SU-DHL-6 (cell line): ENCODE data around the gene OXA1L.
"Not testable (repeated sequence)": the region's sequence is repeated elsewhere in the genome, so short reads cannot be mapped to it uniquely, and the experiment has no call there.

ENCODE experiments used
- H2AFZ ChIP-seq: fragments of 200-600 bp; sonication (generic); 2 replicates; pipeline ENCODE4 v1.6.1; 2014; ENCODE audit warnings: low read depth, mild to moderate bottlenecking, moderate library complexity, mixed read lengths, antibody characterized with exemption, low read length; ENCODE audit not compliant: severe bottlenecking
- H3F3A ChIP-seq: fragments of 200-600 bp; shearing (Covaris generic); 2 replicates; pipeline ENCODE4 v1.6.0; 2016; ENCODE audit warnings: antibody characterized with exemption, mild to moderate bottlenecking; ENCODE audit not compliant: insufficient read depth
- H3K27ac ChIP-seq: fragments of 200-600 bp; sonication (generic); 2 replicates; pipeline ENCODE4 v1.5.1; 2016; ENCODE audit warnings: low read depth, mild to moderate bottlenecking, low read length, moderate library complexity, mixed read lengths
- H3K27me3 ChIP-seq: fragments of 200-600 bp; sonication (generic), shearing (Covaris generic); 2 replicates; pipeline ENCODE4 v1.6.0; 2014; ENCODE audit warnings: mild to moderate bottlenecking, low read length
- H3K36me3 ChIP-seq: fragments of 200-600 bp; sonication (generic); 2 replicates; pipeline ENCODE4 v1.6.1; 2014; ENCODE audit warnings: mild to moderate bottlenecking, low read length, mixed read lengths
- H3K4me2 ChIP-seq: fragments of 300-600, 200-600 bp; shearing (Covaris generic), sonication (generic); 2 replicates; pipeline ENCODE4 v1.6.0; 2014; ENCODE audit warnings: low read length, low read depth, mild to moderate bottlenecking; ENCODE audit not compliant: poor library complexity, severe bottlenecking
- H3K4me3 ChIP-seq: fragments of 200-600 bp; sonication (generic); 2 replicates; pipeline ENCODE4 v1.5.1; 2014; ENCODE audit warnings: antibody characterized with exemption, low read length, mild to moderate bottlenecking, mixed read lengths; ENCODE audit not compliant: insufficient read depth, poor library complexity, severe bottlenecking
- H3K79me2 ChIP-seq: fragments of 200-600 bp; sonication (generic); 2 replicates; pipeline ENCODE4 v1.6.1; 2014; ENCODE audit warnings: mild to moderate bottlenecking, low read length, moderate library complexity; ENCODE audit not compliant: insufficient read depth
- H3K9ac ChIP-seq: fragments of 200-600 bp; sonication (generic); 2 replicates; pipeline ENCODE4 v1.7.0; 2014; ENCODE audit warnings: mild to moderate bottlenecking, low read length
- H3K9me2 ChIP-seq: fragments of 200-600 bp; sonication (generic); replicated peaks from 2 replicates; pipeline ENCODE4 v1.6.1; 2014; ENCODE audit warnings: low read length; ENCODE audit not compliant: insufficient read depth
- H3K9me3 ChIP-seq: fragments of 200-600 bp; sonication (generic); 2 replicates; pipeline ENCODE4 v1.6.1; 2014; ENCODE audit warnings: low read length, mixed read lengths; ENCODE audit not compliant: insufficient read depth
- H4K20me1 ChIP-seq: fragments of 200-600 bp; sonication (generic); 2 replicates; pipeline ENCODE4 v1.6.1; 2014; ENCODE audit warnings: low read depth, mild to moderate bottlenecking, antibody characterized with exemption, low read length, moderate library complexity, mixed read lengths
- EZH2phosphoT487 ChIP-seq: fragments of 200-600 bp; sonication (generic), shearing (Covaris generic); conservative IDR thresholded peaks from 2 replicates; pipeline ENCODE4 v1.6.1; 2018; ENCODE audit warnings: mild to moderate bottlenecking, antibody characterized with exemption, low read length, moderate library complexity, mixed read lengths
- TF ChIP-seq, protein P1 (sequence below): fragments of 200-600 bp; sonication (generic); IDR thresholded peaks from one replicate; pipeline ENCODE4 v1.5.1; 2017; ENCODE audit warnings: antibody characterized with exemption, mild to moderate bottlenecking, low read length, moderate library complexity; ENCODE audit not compliant: insufficient read depth, poor library complexity, severe bottlenecking

The OXA1L gene

DNA sequence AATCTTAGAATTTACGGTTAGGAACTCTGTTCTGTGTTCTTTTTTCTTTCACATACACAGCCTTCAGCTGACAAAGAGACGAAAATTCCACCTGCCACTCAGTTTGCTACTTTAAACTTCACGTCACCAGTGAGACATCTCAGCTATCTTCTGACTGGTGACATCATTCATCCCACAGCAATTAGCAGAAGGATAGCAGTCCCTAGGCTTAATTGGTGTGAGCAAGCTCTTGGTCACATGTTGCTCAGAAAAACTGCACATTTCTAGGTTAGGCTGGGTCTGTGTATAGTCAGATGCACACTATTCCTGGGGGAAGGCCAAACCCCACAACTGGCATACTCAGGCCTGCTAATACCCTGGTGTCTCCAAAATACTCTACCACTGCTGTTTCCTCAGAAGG is 24.8 kb downstream of the OXA1L start:
- H3F3A ChIP-seq, result peaks cover 15% of the 10 kb centered on the region
- no peak overlapping the region for H2AFZ ChIP-seq

DNA sequence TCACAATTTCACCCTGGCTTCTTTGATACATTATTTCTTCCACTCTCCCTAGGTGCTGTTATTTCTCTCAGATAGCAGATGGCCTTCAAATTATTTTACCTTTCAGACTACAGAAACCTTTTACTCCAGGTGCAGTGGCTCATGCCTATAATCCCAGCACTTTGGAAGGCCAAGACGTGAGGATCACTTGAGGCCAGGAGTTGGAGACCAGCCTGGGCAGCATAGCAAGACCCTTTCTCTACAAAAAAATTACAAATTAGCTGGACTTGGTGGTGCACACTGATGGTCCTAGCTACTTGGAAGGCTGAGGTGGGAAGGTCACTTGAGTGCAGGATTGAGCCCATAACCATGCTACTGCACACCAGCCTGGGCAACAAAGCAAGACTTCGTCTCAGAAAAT is 25.7 kb downstream of the OXA1L start:
- H3F3A ChIP-seq, result peaks cover 15% of the 10 kb centered on the region
- no peaks in the 10 kb centered on the region for H3K36me3 ChIP-seq
- H3K4me2 ChIP-seq, result no peak overlapping the region
- H3K9me3 ChIP-seq, result no peaks in the 10 kb centered on the region
- H3K9ac ChIP-seq, result no peak overlapping the region
- no peaks in the 10 kb centered on the region for H3K27me3 ChIP-seq
- TF ChIP-seq, protein P1, sequence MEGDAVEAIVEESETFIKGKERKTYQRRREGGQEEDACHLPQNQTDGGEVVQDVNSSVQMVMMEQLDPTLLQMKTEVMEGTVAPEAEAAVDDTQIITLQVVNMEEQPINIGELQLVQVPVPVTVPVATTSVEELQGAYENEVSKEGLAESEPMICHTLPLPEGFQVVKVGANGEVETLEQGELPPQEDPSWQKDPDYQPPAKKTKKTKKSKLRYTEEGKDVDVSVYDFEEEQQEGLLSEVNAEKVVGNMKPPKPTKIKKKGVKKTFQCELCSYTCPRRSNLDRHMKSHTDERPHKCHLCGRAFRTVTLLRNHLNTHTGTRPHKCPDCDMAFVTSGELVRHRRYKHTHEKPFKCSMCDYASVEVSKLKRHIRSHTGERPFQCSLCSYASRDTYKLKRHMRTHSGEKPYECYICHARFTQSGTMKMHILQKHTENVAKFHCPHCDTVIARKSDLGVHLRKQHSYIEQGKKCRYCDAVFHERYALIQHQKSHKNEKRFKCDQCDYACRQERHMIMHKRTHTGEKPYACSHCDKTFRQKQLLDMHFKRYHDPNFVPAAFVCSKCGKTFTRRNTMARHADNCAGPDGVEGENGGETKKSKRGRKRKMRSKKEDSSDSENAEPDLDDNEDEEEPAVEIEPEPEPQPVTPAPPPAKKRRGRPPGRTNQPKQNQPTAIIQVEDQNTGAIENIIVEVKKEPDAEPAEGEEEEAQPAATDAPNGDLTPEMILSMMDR, result no peak
- TF ChIP-seq EZH2phosphoT487, result no peak
- no peak overlapping the region for H2AFZ ChIP-seq
- no peaks in the 10 kb centered on the region for H4K20me1 ChIP-seq
- H3K9me2 ChIP-seq, result no peaks in the 10 kb centered on the region
- H3K4me3 ChIP-seq, result no peak overlapping the region
- peak overlapping the region; percentile 48 for H3K27ac ChIP-seq
- no peaks in the 10 kb centered on the region; the same call in 1 of the 2 replicates for H3K79me2 ChIP-seq

More for the DNA sequence above, 24.8 kb downstream of the OXA1L start:
- peak overlapping the region; percentile 87 for H3K27ac ChIP-seq
- H3K4me2 ChIP-seq, result peak overlapping the region; percentile 72
- TF ChIP-seq EZH2phosphoT487, result no peak
- TF ChIP-seq, protein P1, result no peak
- peak overlapping the region; percentile 45 for H3K9ac ChIP-seq
- H4K20me1 ChIP-seq, result no peaks in the 10 kb centered on the region
- H3K9me2 ChIP-seq, result no peaks in the 10 kb centered on the region
- H3K9me3 ChIP-seq, result no peaks in the 10 kb centered on the region
- no peaks in the 10 kb centered on the region for H3K36me3 ChIP-seq
- no peaks in the 10 kb centered on the region; the same call in 1 of the 2 replicates for H3K79me2 ChIP-seq
- no peak overlapping the region for H3K4me3 ChIP-seq
- no peaks in the 10 kb centered on the region for H3K27me3 ChIP-seq

DNA sequence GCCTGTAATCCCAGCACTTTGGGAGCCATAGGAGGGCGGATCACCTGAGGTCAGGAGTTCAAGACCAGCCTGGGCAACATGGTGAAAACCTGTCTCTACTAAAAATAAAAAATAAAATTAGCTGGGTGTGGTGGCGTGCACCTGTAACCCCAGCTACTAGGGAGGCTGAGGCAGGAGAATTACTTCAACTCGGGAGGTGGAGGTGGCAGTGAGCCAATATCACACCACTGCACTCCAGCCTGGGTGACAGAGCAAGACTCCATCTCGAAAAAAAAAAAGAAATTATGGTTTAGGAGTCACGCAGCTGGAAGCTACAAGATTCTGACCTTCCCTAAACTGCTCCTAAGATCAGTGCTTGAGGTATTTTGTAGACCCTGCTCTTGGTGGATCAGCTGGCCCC is 27.1 kb downstream of the OXA1L start:
- not testable (repeated sequence) for H3K36me3 ChIP-seq, H3K9ac ChIP-seq, H3K4me3 ChIP-seq, H3K9me3 ChIP-seq, H3K79me2 ChIP-seq, H4K20me1 ChIP-seq, H3K27me3 ChIP-seq, H3K9me2 ChIP-seq, H2AFZ ChIP-seq, H3K4me2 ChIP-seq
- Histone ChIP-seq H3K27ac (peak overlapping the region; percentile 58; the same call in 1 of the 2 replicates), H3F3A (peaks cover 15% of the 10 kb centered on the region)

DNA sequence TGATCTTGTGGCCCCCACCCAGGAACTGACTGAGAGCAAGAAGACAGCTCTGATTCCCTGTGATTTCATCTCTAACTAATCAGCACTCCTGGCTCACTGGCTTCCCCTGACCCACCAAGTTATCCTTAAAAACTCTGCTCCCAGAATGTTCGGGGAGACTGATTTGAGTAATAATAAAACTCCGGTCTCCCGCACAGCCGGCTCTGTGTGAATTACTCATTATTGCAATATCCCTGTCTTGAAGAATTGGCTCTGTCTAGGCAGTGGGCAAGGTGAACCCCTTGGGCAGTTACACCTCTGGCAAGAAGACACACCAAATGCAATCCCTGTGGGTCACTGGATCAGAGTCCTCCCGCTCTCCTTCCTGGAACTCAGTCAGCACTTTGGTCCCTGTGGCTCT is 27.5 kb downstream of the OXA1L start:
- H3K9me3 ChIP-seq, result no peaks in the 10 kb centered on the region
- H3K27ac ChIP-seq, result peak overlapping the region; percentile 58
- no peak overlapping the region for H2AFZ ChIP-seq
- H3K79me2 ChIP-seq, result no peaks in the 10 kb centered on the region
- no peaks in the 10 kb centered on the region for H3K9me2 ChIP-seq
- H3F3A ChIP-seq, result peaks cover 15% of the 10 kb centered on the region
- H3K36me3 ChIP-seq, result no peaks in the 10 kb centered on the region
- H4K20me1 ChIP-seq, result no peaks in the 10 kb centered on the region
- H3K4me3 ChIP-seq, result no peak overlapping the region
- no peaks in the 10 kb centered on the region for H3K27me3 ChIP-seq
- no peak for TF ChIP-seq EZH2phosphoT487
- TF ChIP-seq, protein P1, result no peak
- no peak overlapping the region for H3K4me2 ChIP-seq
- 0 out of 2 replicates have a peak overlapping the region, but pooled peaks have one; percentile 25 for H3K9ac ChIP-seq
